GM10847 (cell line): Measurements from ENCODE around the gene BRD3OS.

Experiments
- POLR2A ChIP-seq: IDR thresholded peaks from 2 replicates; pipeline ENCODE4 v1.6.1; 2011; ENCODE audit not compliant: insufficient read length; ENCODE audit errors: extremely low read depth

BRD3OS gene

DNA sequence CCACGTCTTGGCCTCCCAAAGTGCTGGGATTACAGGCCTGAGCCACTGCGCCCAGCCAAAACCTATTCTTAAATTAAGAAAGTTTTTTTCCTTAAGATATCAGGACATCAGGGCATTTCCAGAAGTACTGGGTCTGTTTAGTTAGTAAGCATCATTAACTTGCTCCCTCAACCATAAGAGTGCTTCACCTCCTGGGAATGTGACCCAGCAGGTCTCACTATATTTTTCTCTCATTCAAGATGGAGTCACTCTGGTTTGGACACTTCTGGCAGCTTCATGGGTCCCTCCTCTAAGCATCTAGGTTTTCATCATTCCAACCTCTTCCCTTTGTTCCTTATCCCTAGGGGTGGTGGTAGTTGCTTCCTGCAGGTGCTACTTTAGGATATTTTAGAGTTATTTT is 10.3 kb upstream of the BRD3OS start:
- TF ChIP-seq POLR2A = no peak

DNA sequence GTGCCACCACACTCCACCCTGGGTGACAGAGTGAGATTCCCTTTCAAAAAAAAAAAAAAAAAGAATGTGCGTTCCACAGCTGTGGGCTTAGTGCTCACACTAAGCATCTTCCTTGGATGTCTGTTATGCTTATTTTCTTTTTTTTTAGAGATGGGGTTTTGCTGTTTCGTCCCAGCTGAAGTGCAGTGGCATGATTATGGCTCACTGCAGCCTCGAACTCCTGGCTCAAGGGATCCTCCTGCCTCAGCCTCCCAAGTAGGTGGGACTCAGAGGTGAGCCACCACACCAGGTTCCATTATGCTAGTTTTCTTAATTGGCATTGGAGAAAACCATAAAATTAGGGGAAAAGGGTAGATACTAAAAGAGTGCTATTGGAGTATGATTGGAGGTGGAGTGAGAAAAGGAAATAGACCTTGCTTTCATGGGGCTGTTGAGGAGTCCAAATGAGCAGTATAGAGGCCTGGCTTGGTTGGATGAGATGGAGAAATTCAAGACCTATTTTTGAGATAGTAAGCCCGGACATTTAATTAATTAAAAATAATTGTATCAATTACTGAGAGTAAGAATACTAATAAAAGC is 978 bp upstream of the BRD3OS start:
- TF ChIP-seq POLR2A = no peak

DNA sequence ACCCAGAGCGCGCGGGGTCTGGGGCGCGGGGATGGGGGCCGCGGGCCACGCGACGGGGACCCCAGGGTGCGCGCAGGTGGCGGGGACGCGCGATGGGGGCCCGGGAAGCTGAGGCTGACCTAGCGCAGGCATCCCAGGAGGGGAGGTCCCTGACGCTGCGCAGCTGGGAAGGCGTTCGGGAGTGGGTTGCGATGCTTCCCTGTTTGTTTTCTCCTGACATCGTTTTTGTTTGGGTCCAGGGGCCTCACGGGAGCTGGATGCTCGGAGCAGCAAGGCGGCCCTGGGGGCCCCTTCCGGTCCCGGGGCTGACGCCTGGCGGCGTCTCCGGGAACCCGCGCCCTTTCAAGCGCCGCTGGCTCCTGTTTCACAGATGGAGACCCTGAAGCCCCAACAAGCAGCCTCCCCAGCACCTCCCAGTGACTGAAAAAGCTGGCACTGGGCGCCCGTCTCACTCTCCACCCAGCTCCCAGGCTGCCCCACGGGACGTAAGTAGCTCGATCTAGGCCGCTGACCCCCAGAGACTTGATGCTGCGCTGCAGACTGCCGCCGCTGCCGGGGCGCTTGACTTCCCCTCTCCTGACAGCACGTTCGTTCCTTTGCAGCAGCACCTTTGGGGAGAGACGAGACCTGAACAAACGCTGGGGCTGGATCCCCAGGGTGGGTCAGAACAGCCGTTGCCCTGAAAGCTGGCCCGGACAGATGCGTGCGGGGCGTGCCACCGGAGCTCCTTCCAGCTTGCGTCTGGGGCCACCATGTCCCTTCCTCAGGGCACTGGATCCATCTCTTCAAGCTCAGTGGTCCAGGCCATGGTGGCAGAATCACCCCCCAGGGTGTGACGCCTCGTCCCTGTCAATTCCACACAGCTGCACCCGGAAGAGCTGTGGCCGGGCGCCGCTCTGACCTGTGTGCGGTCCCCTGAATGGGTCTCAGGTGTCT is 593 bp downstream of the BRD3OS start:
- TF ChIP-seq POLR2A = no peak

GRCh38 chr9:134026581-134026980 is 1.3 kb downstream of the BRD3OS start:
- TF ChIP-seq POLR2A = no peak

GRCh38 chr9:134026981-134027380 is 1.7 kb downstream of the BRD3OS start:
- no peak for TF ChIP-seq POLR2A

DNA sequence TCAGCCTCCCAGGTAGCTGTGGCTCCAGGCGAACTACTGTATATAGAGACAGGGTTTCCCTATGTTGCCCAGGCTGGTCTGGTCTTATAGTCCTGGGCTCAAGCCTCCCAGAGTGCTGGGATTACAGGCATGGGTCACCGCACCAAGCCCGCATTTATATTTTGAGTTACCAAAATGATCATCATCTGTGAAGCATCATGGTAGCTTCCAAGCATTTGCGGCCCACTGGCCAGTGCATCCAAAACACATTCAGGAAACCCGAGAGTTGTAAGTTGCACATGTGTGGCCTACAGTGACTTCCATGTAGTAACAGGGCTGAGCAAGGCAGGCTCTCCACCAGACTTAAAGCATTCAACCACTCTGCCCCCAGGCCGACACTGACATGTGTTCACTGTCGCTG is 2.3 kb downstream of the BRD3OS start:
- no peak for TF ChIP-seq POLR2A

- TF ChIP-seq POLR2A = no peak
Measured at GRCh38 chr9:134028076-134028475, 2.8 kb downstream of the BRD3OS start.

DNA sequence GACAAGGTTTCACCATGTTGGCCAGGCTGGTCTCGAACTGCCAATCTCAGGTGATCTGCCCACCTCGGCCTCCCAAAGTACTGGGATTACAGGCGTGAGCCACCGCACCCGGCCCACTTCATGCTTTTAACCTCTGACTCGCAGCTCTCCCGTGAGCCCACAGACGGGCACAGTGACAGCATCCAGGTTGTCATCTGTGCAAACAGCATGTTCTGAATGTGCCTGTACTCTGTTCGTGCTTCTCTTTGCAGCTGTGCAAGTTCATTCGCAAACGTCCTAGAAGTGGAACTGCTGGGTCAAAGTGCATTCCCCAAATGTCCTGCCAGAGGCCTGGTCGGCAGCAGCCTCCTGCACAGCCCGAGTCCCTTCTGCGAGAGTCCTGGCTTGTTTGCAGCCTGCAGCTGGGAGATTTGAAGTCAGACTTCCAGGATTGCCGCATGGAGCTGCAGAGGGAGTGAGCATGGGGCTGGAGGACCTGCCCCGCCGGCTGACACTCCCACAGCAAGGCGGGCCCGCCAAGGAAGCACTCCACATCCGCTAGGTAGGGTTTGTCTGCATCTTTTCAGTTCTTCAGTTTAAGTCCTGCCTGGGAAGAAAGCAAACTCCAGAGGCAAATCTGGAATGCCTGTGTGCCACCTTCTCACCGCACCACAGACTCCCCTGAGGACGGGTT is 3.4 kb downstream of the BRD3OS start:
- no peak for TF ChIP-seq POLR2A

DNA sequence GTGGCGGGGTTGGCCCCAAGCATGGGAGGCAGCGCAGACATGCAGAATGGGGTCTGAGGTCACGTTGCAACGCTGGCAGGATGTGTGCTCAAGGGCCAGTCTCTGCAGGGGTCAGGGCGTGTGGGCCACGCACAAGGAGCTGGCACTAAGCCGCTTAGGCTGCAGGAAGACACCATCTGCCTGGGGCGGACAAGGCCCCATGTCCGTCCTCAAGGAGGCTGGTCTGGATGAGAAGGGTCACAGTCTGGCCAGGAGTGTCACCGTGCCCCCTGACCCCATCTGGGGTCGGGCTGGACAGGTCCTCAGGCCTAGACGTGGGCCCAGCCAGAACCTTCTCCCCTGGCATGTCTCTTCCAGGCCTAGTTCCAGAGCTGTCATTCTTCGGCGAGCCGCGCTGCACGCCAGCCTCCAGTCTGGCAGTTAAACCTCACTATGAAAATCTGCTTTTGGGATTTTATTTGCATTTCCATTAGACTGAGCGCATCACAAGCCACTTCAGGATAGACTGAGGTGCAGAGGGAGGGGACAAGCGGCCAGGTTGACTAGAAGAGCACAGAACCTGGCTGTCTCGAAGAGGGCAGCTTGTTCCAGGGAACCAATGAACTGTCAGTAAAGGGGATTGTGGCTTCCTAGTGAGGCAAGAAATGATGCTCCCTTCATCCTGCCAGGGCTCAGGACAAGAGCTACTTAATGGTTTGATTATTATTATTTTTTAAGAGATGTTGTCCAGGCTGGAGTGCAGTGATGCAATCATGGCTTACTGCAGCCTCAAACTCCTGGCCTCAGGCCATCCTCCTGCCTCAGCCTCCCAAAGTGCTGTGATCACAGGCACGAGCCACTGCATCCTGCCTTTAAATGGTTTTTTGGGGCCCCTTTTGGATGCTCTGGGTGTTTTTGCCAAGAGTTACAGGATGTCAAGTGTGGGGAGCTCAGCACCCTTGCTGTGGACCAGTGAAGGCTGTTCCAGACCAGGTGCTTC is 4.3 kb downstream of the BRD3OS start:
- no peak for TF ChIP-seq POLR2A

DNA sequence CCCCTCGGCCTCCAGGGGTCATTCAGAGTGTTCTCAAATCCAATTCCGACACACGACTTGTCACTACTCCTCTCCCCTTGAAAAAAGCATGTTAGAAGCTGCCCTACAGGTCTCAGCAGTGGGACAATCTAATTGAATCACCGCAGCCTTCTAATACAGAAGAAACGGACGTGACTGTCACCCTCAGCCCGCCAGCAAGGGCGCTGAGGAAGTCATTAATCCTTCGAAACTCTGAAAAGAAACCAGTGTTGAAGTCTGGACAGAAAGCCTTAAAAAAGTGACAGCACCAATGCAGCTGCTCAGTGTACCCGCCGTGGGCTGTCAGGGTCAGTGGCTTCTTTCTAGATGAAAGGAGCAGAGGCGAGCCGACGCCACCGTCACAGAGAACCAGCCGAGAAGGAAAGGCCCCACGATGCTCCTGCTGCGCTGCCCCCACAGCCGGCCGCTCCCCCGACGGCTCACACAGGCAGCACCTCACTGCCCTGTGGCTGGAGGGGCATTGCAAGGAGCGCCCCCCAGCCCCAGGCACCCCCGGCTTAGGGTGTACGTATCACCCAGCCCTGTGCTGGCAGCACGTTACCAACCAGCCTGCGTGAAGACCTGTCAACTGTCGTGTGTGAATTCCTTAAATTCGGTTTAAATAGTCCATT is 5.7 kb downstream of the BRD3OS start:
- TF ChIP-seq POLR2A = no peak

DNA sequence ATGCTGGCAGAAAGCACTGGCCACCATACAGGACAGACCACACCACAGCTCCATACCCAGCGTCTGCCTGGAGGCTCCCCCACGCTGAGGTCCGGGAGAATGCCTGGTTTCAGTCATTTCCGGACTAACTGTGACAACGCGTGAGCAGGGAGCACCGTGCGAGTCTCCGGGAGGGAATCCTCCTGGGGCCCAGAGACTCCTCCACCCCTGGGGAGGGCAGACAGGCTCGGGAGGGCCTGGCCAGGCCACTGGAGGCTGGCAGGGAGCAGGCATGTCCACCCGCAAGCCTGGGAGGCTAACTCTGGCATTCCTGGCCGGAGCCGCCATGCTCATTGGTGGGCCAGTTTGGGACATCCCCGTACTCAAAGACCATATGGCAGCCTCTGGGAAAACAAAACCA is 6.5 kb downstream of the BRD3OS start:
- no peak for TF ChIP-seq POLR2A

DNA sequence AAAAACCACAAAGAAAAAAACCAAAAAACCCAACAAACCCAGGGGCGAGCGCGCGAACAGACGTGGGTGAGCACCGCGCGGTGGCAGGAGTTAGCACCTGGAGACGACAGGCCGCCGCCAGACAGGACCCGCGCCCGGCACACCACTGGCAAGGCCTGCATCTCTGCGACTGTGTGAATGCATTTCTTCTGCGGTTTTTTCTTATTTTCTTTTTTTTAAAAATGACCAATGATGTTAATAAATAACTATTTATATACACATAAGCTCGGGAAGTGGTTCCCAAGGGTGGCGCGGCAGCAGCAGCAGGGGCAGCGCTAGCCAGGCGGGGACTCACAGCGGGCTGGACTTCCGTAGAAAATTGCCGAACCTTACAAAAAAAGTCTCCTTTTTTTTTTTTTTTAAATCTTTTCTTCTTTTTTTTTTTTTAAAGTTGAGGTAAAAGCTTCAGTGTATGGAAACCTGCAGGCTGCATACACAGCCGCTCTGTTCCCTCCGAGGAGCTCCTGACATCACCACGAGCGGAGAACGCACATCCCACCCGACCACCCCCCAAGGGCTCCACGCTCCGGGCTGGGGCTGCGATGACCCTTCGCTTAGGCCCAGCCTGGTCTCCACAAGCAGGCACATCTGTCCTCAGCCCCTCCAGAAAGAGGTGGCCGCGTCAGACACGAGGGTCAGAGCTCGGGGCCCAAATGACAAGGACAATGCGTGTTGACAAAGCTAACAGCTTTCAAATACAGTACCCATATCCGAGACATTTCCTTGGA is 7.4 kb downstream of the BRD3OS start:
- TF ChIP-seq POLR2A = no peak

GRCh38 chr9:134033516-134034214 is 8.4 kb downstream of the BRD3OS start:
- no peak for TF ChIP-seq POLR2A

- no peak for TF ChIP-seq POLR2A
Measured at GRCh38 chr9:134034215-134035040, 9.1 kb downstream of the BRD3OS start.
